Dermis lymphatic vessel endothelial cell (primary cell): ENCODE results near the gene PDIA6. TPM values are rescaled to one million over a fixed set of nuclear protein-coding genes. Genes with fewer than 3 reads are reported as not detected.

Source experiments
- total RNA-seq: library from RNA; depleted of rRNA; stranded (reverse); fragments of >200 nt; gene quantifications from 2 replicates; pipeline ENCODE4 v1.2.1, GENCODE V29; 2014

Gene PDIA6, protein sequence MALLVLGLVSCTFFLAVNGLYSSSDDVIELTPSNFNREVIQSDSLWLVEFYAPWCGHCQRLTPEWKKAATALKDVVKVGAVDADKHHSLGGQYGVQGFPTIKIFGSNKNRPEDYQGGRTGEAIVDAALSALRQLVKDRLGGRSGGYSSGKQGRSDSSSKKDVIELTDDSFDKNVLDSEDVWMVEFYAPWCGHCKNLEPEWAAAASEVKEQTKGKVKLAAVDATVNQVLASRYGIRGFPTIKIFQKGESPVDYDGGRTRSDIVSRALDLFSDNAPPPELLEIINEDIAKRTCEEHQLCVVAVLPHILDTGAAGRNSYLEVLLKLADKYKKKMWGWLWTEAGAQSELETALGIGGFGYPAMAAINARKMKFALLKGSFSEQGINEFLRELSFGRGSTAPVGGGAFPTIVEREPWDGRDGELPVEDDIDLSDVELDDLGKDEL
- total RNA-seq = 412 and 421 TPM in 2 replicates

DNA sequence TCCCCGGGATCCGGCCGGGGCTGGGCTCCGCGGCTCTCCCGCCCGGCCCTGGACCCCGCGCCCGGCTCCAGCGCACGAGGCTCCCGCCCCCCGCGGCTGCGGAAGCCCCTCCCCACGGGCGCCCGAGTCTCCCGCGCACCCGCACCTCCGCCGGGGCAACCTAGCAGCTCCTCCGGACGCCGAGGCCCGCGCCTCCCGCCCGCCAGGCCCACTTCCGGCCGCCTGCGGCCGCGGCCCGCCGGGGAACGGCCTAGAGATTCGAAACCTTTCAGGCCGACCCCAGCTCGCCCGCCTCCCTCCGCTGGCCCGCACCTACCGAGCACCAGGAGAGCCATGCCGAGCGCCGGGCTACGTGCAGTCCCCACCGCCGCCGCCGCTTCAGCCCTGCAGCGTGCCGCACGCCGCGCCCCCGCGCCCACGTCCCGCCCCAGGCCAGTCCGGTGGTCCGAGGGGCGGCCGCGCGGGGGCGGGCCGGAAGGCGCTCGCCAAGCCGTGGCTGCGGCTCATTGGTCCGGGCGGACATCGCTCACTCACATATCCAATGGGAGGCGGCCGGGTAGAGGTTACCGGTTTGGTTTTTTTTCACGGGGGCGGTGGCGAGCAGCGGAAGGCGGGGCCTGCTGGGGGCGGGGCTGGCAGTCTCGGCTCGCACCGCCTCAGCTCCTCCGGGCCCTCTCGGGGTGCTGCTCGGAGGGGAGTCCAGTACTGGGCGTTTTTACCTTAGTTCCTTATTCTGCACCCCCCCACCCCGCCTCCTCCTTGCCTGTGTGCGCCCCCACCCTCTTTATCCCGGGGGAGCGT lies at the start of gene PDIA6:
TSS of gene PDIA6 (minus strand) at position 424 of the 801 bp plus-strand sequence. CDS start at position 335, 89 bp downstream.

Other genes starting within 250 kb of the PDIA6 start
- gene NOL10, start 122.8 kb downstream of the PDIA6 start, total RNA-seq = 20.6 and 31.5 TPM in 2 replicates
- gene ATP6V1C2, start 91.2 kb downstream of the PDIA6 start, total RNA-seq = under 0.01 TPM in 2 replicates
- gene KCNF1, start 99.1 kb upstream of the PDIA6 start, total RNA-seq = 3.4 and 7.3 TPM in 2 replicates